HepG2 (cell line): ENCODE measurements around the gene CTDSP2. TPM values are rescaled to one million over a fixed set of nuclear protein-coding genes. Genes with fewer than 3 reads are reported as not detected.

ENCODE experiments used
- AHR ChIP-seq: IDR thresholded peaks from 2 replicates; pipeline ENCODE4 v1.6.1; 2018; ENCODE audit warnings: missing genetic modification reagents, missing compliant biosample characterization
- ATF5 ChIP-seq: sonication (generic); formaldehyde crosslinking; IDR thresholded peaks from 2 replicates; pipeline ENCODE4 v1.4.0; 2020; ENCODE audit warnings: mild to moderate bottlenecking, low read depth, missing genetic modification reagents
- FOSL2 ChIP-seq: sonication (generic); formaldehyde crosslinking; IDR thresholded peaks from 2 replicates; pipeline ENCODE4 v1.4.0; 2020; ENCODE audit warnings: missing genetic modification reagents
- HCFC1 ChIP-seq: fragments of 150-350 bp; IDR thresholded peaks from 2 replicates; pipeline ENCODE4 v1.6.1; 2014; ENCODE audit warnings: low read depth, low read length
- KAT2B ChIP-seq: fragments of 150-350 bp; IDR thresholded peaks from 2 replicates; pipeline ENCODE4 v1.6.1; 2014; ENCODE audit warnings: low read depth, low read length, borderline replicate concordance
- MXI1 ChIP-seq: IDR thresholded peaks from 3 replicates; pipeline ENCODE4 v1.6.1; 2012; ENCODE audit warnings: low read depth, low read length, inconsistent platforms, borderline replicate concordance
- NFE2L1 ChIP-seq: sonication (generic); formaldehyde crosslinking; IDR thresholded peaks from 2 replicates; pipeline ENCODE4 v1.4.0; 2020; ENCODE audit warnings: missing genetic modification reagents, mild to moderate bottlenecking, borderline replicate concordance
- NFIC ChIP-seq: IDR thresholded peaks from 2 replicates; pipeline ENCODE4 v1.6.1; 2012; ENCODE audit warnings: mild to moderate bottlenecking, low read length, inconsistent platforms
- RFXANK ChIP-seq: IDR thresholded peaks from 2 replicates; pipeline ENCODE4 v1.6.1; 2016
- SP5 ChIP-seq: IDR thresholded peaks from 2 replicates; pipeline ENCODE4 v1.6.1; 2016; ENCODE audit warnings: low read depth, borderline replicate concordance
- ZBTB14 ChIP-seq: sonication (generic); formaldehyde crosslinking; IDR thresholded peaks from 2 replicates; pipeline ENCODE4 v1.4.0; 2020; ENCODE audit warnings: missing genetic modification reagents
- ZBTB20 ChIP-seq: sonication (generic); formaldehyde crosslinking; IDR thresholded peaks from 2 replicates; pipeline ENCODE4 v1.8.1; 2023; ENCODE audit warnings: missing genetic modification reagents, low read depth, mild to moderate bottlenecking, borderline replicate concordance
- ZNF101 ChIP-seq: sonication (generic); formaldehyde crosslinking; IDR thresholded peaks from 2 replicates; pipeline ENCODE4 v1.4.0; 2020; ENCODE audit warnings: mild to moderate bottlenecking, low read depth, missing genetic modification reagents, borderline replicate concordance
- ZNF276 ChIP-seq: sonication (generic); formaldehyde crosslinking; IDR thresholded peaks from 2 replicates; pipeline ENCODE4 v1.4.0; 2020; ENCODE audit warnings: mild to moderate bottlenecking, low read depth, missing genetic modification reagents
- ZNF326 ChIP-seq: sonication (generic); formaldehyde crosslinking; IDR thresholded peaks from 2 replicates; pipeline ENCODE4 v1.4.0; 2020; ENCODE audit warnings: missing genetic modification reagents, borderline replicate concordance
- ZNF503 ChIP-seq: sonication (generic); formaldehyde crosslinking; IDR thresholded peaks from 2 replicates; pipeline ENCODE4 v1.4.0; 2020; ENCODE audit warnings: missing genetic modification reagents
- ZNF550 ChIP-seq: sonication (generic); formaldehyde crosslinking; IDR thresholded peaks from 2 replicates; pipeline ENCODE4 v1.4.0; 2020; ENCODE audit warnings: mild to moderate bottlenecking, missing genetic modification reagents, borderline replicate concordance
- ZNF660 ChIP-seq: sonication (generic); formaldehyde crosslinking; IDR thresholded peaks from 2 replicates; pipeline ENCODE4 v1.5.1; 2020; ENCODE audit warnings: mild to moderate bottlenecking, low read depth, missing genetic modification reagents, borderline replicate concordance
- ZNF704 ChIP-seq: sonication (generic); formaldehyde crosslinking; IDR thresholded peaks from 2 replicates; pipeline ENCODE4 v1.8.1; 2023; ENCODE audit warnings: mild to moderate bottlenecking, inconsistent platforms, moderate library complexity, missing genetic modification reagents, borderline replicate concordance
- ZNF746 ChIP-seq: sonication (generic); formaldehyde crosslinking; IDR thresholded peaks from 2 replicates; pipeline ENCODE4 v1.8.0; 2022; ENCODE audit warnings: mild to moderate bottlenecking, missing genetic modification reagents
- ZNF770 ChIP-seq: sonication (generic); formaldehyde crosslinking; IDR thresholded peaks from 2 replicates; pipeline ENCODE4 v1.5.0; 2020; ENCODE audit warnings: mild to moderate bottlenecking, missing genetic modification reagents
- polyA plus RNA-seq, 8 experiments: library from polyadenylated mRNA; depleted of rRNA in 3 of 8; stranded (reverse) in 7 of 8; unstranded in 1 of 8; fragments of >200 nt; fragmentation: Illumina TruSeq in 4 of 8; extraction: Trizol in 4 of 8; gene quantifications; 2 replicates each; pipeline versions ENCODE4 v1.2.1 to v1.2.3, GENCODE V29; 2011 to 2016; ENCODE audit warnings: low read depth in 4 of 8, missing spikeins in 1 of 8, mixed read lengths in 1 of 8; ENCODE audit not compliant: insufficient read depth in 1 of 8
- total RNA-seq, 5 experiments: library from RNA; depleted of rRNA; stranded (reverse); fragments of >200 nt; fragmentation: Illumina TruSeq; extraction: Trizol; gene quantifications; 2 replicates each; pipeline ENCODE4 v1.2.3, GENCODE V29; 2016; ENCODE audit warnings: low read depth in 1 of 5

CTDSP2 gene
- total and polyA plus RNA-seq, 2 of the 13 experiments (the other 11 are each of a cell fraction or from before 2014, with no cell fraction given), result 38.1 to 82.5 TPM

GRCh38 chr12:57771873-57772428 is 74.6 kb downstream of the CTDSP2 start, which contains the start of gene METTL1 (continued):
- TF ChIP-seq ZBTB14 (CRISPR knock-in tag) (no peak), ZNF746 (CRISPR knock-in tag) (no peak), SP5 (CRISPR knock-in tag) (peak; percentile 73), ZNF276 (CRISPR knock-in tag) (peak; percentile 63; the same call in 1 of the 2 replicates), ATF5 (no peak), NFE2L1 (CRISPR knock-in tag) (no peak), ZNF503 (no peak; the same call in 1 of the 2 replicates), HCFC1 (peak; percentile 53; the same call in 1 of the 2 replicates), ZNF550 (CRISPR knock-in tag) (no peak), KAT2B (no peak), ZNF660 (CRISPR knock-in tag) (no peak), RFXANK (CRISPR knock-in tag) (0 out of 2 replicates have a peak, but pooled peaks have one; percentile 52), FOSL2 (CRISPR knock-in tag) (no peak; the same call in 1 of the 2 replicates), AHR (CRISPR knock-in tag) (peak; percentile 97), ZNF101 (CRISPR knock-in tag) (no peak), ZNF326 (CRISPR knock-in tag) (no peak), ZNF770 (CRISPR knock-in tag) (peak; percentile 98), ZBTB20 (CRISPR knock-in tag) (no peak), MXI1 (peak; percentile 100), NFIC (no peak), ZNF704 (CRISPR knock-in tag) (0 out of 2 replicates have a peak, but pooled peaks have one; percentile 47)
